WI38 (cell line): ENCODE measurements around the gene TTC21A.
"Not testable (repeated sequence)": the region's sequence is repeated elsewhere in the genome, so short reads cannot be mapped to it uniquely, and the experiment has no call there.

ENCODE experiments used
- H3K4me3 ChIP-seq: 2 replicates; pipeline ENCODE4 v1.5.1; 2011; ENCODE audit warnings: low read depth, mild to moderate bottlenecking, control low read depth, low read length
- TF ChIP-seq, protein P1 (sequence below): IDR thresholded peaks from 2 replicates; pipeline ENCODE4 v1.5.1; 2012; ENCODE audit warnings: low read depth, mild to moderate bottlenecking, control low read depth, low read length

Gene TTC21A

DNA sequence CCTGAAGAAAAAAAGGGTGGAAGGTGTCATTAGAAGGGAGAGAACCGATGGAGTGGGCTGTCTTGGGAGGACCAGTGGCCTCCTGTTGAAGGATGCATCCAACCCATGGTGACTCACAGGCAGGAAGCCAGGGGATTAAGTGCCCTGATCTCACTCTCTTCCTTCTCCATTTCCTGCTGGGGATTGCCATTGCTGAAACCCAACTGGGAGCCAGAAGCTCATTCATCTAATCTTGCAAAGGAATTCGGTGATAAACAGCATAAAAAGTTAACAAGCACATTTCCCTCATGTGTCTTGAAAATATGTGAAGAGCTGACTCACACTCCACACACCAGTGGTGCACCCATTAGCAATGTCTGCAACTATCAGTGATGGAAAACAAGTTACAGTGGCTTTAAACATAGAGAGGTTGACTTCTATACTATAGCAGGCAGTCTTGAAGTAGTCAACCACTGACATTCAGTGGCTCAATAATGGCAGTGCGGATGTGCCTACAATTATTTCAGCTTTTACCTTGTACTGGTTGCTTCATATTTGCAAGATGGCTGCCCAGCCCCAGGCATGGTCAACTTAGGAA lies 58.7 kb downstream of the TTC21A start:
- TF ChIP-seq, protein P1, sequence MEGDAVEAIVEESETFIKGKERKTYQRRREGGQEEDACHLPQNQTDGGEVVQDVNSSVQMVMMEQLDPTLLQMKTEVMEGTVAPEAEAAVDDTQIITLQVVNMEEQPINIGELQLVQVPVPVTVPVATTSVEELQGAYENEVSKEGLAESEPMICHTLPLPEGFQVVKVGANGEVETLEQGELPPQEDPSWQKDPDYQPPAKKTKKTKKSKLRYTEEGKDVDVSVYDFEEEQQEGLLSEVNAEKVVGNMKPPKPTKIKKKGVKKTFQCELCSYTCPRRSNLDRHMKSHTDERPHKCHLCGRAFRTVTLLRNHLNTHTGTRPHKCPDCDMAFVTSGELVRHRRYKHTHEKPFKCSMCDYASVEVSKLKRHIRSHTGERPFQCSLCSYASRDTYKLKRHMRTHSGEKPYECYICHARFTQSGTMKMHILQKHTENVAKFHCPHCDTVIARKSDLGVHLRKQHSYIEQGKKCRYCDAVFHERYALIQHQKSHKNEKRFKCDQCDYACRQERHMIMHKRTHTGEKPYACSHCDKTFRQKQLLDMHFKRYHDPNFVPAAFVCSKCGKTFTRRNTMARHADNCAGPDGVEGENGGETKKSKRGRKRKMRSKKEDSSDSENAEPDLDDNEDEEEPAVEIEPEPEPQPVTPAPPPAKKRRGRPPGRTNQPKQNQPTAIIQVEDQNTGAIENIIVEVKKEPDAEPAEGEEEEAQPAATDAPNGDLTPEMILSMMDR = no peak
- H3K4me3 ChIP-seq = no peak overlapping the region

DNA sequence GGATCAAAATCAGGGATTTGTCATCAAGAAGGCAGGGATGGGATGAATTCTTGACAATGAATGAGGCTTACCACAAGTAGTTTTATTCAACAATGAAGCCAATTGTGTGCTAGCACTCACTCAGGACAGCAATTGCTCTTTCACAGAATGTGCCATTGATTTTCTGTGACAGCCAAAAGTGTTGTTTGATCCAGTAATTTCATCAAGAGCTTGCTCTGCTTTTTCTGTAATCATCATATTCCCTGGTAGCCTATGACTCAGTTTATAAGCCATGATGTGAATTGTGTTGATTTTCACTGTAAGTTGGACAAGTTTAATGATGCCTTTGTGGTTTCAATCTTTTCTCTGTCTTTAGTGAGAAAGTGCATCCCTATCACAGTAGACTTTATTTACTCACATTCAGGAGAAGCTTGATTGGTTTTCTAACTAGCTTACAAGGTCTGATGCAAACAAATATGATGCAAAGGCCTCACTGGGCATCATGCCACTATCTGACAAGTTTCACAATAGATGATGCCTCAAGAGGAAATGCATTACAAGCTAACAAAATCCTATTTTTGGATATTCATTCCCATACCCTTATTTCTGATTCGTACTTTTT lies 59.6 kb downstream of the TTC21A start:
- TF ChIP-seq, protein P1 = no peak
- no peak overlapping the region for H3K4me3 ChIP-seq

DNA sequence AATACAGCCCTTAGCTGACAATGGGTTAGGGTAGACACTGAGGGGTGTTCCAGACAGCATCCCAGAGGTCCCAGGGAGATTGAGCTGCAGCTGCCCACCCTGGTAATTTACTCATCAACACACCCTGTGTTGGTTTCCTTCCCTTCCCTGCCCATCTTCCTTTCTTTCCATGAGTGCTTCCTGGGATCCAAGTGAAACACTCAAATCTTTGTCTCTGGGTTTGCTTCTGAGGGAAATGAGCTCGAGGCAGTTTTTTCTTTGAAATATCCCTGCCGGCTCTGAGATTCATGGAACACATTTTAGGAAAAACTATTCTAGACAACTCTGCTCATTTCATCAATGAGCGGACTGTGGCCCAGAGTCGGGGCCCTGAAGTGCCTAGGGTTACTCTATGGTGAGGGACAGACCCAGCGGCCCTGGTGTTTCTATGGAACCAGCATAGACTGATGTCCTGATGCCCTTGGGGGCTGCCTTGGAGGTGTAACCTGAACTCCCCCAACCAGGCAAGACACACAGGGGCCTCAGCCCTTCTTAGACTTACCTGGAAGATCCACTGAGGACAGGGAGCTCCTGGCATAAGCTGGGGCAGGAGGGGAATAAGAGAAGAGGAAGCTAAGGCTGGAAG lies 60.8 kb downstream of the TTC21A start:
- no peak overlapping the region for H3K4me3 ChIP-seq
- TF ChIP-seq, protein P1 = no peak

DNA sequence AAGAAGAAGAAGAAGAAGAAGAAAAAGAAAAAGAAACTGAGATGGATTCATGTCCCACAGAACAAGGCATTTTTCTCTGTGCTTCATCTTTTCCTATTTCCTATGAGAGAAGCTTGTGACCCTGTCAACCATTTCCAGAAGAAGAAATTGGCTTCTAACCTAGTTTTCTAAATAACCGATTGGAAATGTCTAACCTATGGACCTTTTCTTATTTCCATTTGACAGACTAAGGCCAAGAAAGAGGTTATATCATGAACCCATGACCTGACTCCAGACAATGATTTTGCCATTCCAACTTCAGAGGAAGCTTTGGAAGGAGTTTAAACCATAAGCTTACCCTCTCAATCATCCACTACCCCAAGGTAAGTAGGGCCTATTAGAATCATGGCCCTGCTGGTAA lies 62.2 kb downstream of the TTC21A start:
- H3K4me3 ChIP-seq = no peak overlapping the region
- TF ChIP-seq, protein P1 = no peak

DNA sequence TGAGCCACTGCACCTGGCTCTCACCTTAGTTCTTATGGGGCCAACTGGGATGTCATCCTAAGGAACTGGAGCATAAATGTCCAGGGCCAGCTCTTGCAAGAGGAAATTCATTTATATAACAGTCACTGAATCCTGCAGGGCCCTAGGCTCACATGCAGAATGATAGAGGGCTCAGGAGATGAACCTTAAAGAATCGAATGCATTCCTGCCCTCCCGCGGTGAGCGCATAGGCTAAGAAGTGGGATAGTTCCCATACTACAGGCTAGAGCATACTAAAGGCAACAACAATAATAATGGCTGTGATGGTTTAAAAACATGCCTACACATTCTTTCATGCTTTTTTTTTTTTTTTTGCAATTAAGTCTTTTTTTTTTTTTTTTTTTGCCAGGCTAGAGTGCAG lies 63.0 kb downstream of the TTC21A start:
- TF ChIP-seq, protein P1 = no peak

DNA sequence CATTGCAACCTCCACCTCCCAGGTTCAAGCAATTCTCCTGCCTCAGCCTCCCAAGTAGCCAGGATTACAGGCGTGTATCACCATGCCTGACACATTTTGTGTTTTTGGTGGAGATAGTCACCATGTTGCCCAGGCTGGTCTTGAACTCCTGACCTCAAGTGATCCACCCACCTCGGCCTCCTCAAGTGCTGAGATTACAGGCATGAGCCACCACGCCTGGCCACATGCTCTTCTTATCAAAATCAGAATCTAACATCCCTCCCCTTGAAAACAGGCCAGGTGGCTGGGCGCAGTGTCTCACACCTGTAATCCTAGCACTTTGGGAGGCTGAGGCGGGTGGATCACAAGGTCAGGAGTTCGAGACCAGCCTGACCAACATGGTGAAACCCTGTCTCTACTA lies 63.4 kb downstream of the TTC21A start:
- H3K4me3 ChIP-seq = not testable (repeated sequence)

More for the DNA sequence above, 63.0 kb downstream of the TTC21A start:
- H3K4me3 ChIP-seq = no peak overlapping the region

DNA sequence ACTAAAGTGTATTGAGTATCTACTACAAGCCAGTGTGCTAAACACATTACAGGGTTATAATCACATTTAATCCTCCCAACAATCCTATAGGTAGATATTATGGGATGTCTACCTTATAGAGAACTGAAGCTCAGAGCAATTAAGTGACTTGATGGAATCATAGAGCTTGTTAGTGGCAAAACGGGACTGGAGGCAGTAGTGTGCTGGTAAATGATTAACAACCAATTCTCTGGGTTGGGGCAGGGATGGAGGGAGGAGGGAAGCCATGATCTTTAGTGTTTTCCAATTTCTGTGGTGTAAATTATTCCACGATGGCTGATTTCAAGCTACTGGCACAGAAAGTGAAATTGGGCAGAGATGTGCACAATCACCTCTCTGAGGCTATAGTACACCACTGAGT lies 64.4 kb downstream of the TTC21A start:
- TF ChIP-seq, protein P1 = no peak
- H3K4me3 ChIP-seq = no peak overlapping the region
